Fibroblast of lung (primary cell): Measurements from ENCODE around the gene TPD52L3. TPM values are rescaled to one million over a fixed set of nuclear protein-coding genes. Genes with fewer than 3 reads are reported as not detected.

ENCODE experiments used
- DNase-seq, 2 donors: peaks; one replicate each; pipeline versions ENCODE4 v3.0.0 to v3.0.0-alpha.2; 2010; ENCODE audit warnings: low read depth in 2 of 2
- H2AFZ ChIP-seq: 2 replicates; pipeline ENCODE4 v1.5.1; 2012; ENCODE audit warnings: low read length, control low read depth, inconsistent platforms
- H3K27ac ChIP-seq: 2 replicates; pipeline ENCODE4 v1.5.1; 2011; ENCODE audit warnings: low read length, control low read depth; ENCODE audit not compliant: insufficient read depth
- H3K27me3 ChIP-seq: 2 replicates; pipeline ENCODE4 v1.5.1; 2011; ENCODE audit warnings: mild to moderate bottlenecking, low read length; ENCODE audit not compliant: control insufficient read depth, insufficient read depth
- H3K36me3 ChIP-seq: 2 replicates; pipeline ENCODE4 v1.5.1; 2011; ENCODE audit warnings: low read length; ENCODE audit not compliant: control insufficient read depth, insufficient read depth
- H3K4me1 ChIP-seq: 2 replicates; pipeline ENCODE4 v1.5.1; 2011; ENCODE audit warnings: low read length; ENCODE audit not compliant: control insufficient read depth, insufficient read depth; ENCODE audit errors: extremely low read depth
- H3K4me2 ChIP-seq: 2 replicates; pipeline ENCODE4 v1.5.1; 2011; ENCODE audit warnings: low read length, control low read depth; ENCODE audit not compliant: insufficient read depth; ENCODE audit errors: extremely low read depth
- H3K4me3 ChIP-seq, 4 experiments: fragments of 200-600 bp in 1 of 4; sonication (generic) in 1 of 4; replicated peaks in 1 of 4; 2 replicates each; pipeline ENCODE4 v1.5.1; 2011 to 2016; ENCODE audit warnings: low read length in 4 of 4, low read depth in 3 of 4, mild to moderate bottlenecking in 3 of 4, control low read depth in 2 of 4, inconsistent platforms in 1 of 4, mixed read lengths in 1 of 4; ENCODE audit not compliant: insufficient read depth in 1 of 4; ENCODE audit errors: control extremely low read depth in 1 of 4
- H3K79me2 ChIP-seq: 2 replicates; pipeline ENCODE4 v1.5.1; 2012; ENCODE audit warnings: mild to moderate bottlenecking, low read length, inconsistent platforms; ENCODE audit not compliant: control insufficient read depth, insufficient read depth
- H3K9ac ChIP-seq: 2 replicates; pipeline ENCODE4 v1.5.1; 2011; ENCODE audit warnings: mild to moderate bottlenecking, low read length, control low read depth; ENCODE audit not compliant: insufficient read depth
- H3K9me3 ChIP-seq: 2 replicates; pipeline ENCODE4 v1.5.1; 2012; ENCODE audit warnings: low read depth, low read length; ENCODE audit not compliant: control insufficient read depth, insufficient read depth
- H4K20me1 ChIP-seq: 2 replicates; pipeline ENCODE4 v1.5.1; 2011; ENCODE audit warnings: low read length; ENCODE audit not compliant: control insufficient read depth, insufficient read depth; ENCODE audit errors: extremely low read depth
- CTCF ChIP-seq, 2 donors: IDR thresholded peaks in 1 of 2; conservative IDR thresholded peaks in 1 of 2; 1 replicate in 1 of 2; 2 replicates in 1 of 2; pipeline ENCODE4 v1.5.1; 2011 to 2012; ENCODE audit warnings: low read length in 2 of 2, control low read depth in 1 of 2, inconsistent platforms in 1 of 2, low read depth in 1 of 2, mild to moderate bottlenecking in 1 of 2
- EZH2 ChIP-seq: IDR thresholded peaks from 2 replicates; pipeline ENCODE4 v1.5.1; 2012; ENCODE audit warnings: low read length, control low read depth, mild to moderate bottlenecking; ENCODE audit errors: missing control alignments
- polyA minus RNA-seq: library from RNA; depleted of rRNA, polyadenylated mRNA; stranded (reverse); fragments of >200 nt; gene quantifications from 2 replicates; pipeline ENCODE4 v1.2.3, GENCODE V29; 2011; ENCODE audit warnings: low replicate concordance
- polyA plus RNA-seq, 2 donors: library from polyadenylated mRNA; depleted of rRNA in 1 of 2; stranded (reverse) in 1 of 2; unstranded in 1 of 2; fragments of >200 nt; gene quantifications; 2 replicates each; pipeline ENCODE4 v1.2.1, GENCODE V29; 2011 to 2012; ENCODE audit warnings: missing spikeins in 1 of 2
- total RNA-seq: library from RNA; depleted of rRNA; stranded (reverse); fragments of >200 nt; gene quantifications from 2 replicates; pipeline ENCODE4 v1.2.1, GENCODE V29; 2014

Gene TPD52L3
- total RNA-seq (not detected in 2 replicates), polyA plus RNA-seq (not detected in 2 replicates), polyA minus RNA-seq (not detected in 2 replicates)
- polyA plus RNA-seq (2012) = not detected in 2 replicates

- H3K27me3 ChIP-seq = peaks cover 2% of the 10 kb centered on the region
- H4K20me1 ChIP-seq = no peaks in the 10 kb centered on the region
- no peaks in the 10 kb centered on the region for H3K9me3 ChIP-seq
- no peak within 1 kb of the TSS for H3K9ac ChIP-seq
- H3K36me3 ChIP-seq = no peaks in the 10 kb centered on the region
- H3K27ac ChIP-seq = no peak within 1 kb of the TSS
- H3K4me3 ChIP-seq = no peak within 1 kb of the TSS
- H2AFZ ChIP-seq = no peak within 1 kb of the TSS
- no peaks in the 10 kb centered on the region for H3K79me2 ChIP-seq
- H3K4me2 ChIP-seq = no peak within 1 kb of the TSS
- H3K4me1 ChIP-seq = no peaks in the 10 kb centered on the region
- TF ChIP-seq CTCF (conservative IDR thresholded peaks at IDR 0.05 in 1 of 2, IDR thresholded peaks at IDR 0.05 in 1 of 2; ENCODE audit: low read depth in 1 of 2, low read length in 2 of 2) (no peak), EZH2 (no peak)
- no peak for DNase-seq
Measured at GRCh38 chr9:6328103-6328502, at the start of gene TPD52L3. TPD52L3 (plus strand) TSS chr9:6328375; CDS start chr9:6328596, 221 bp downstream.

- Histone ChIP-seq H4K20me1 (no peaks in the 10 kb centered on the region), H3K79me2 (no peaks in the 10 kb centered on the region), H3K9ac (no peak overlapping the region), H3K4me2 (no peak overlapping the region), H3K27ac (no peak overlapping the region), H3K27me3 (no peaks in the 10 kb centered on the region), H2AFZ (no peak overlapping the region), H3K9me3 (no peaks in the 10 kb centered on the region), H3K4me1 (no peaks in the 10 kb centered on the region), H3K36me3 (no peaks in the 10 kb centered on the region), H3K4me3 (no peak overlapping the region)
- DNase-seq = no peak
- no peak for TF ChIP-seq EZH2
- TF ChIP-seq CTCF (conservative IDR thresholded peaks at IDR 0.05 in 1 of 2, IDR thresholded peaks at IDR 0.05 in 1 of 2; ENCODE audit: low read depth in 1 of 2, low read length in 2 of 2) = no peak
Measured at GRCh38 chr9:6301858-6302257, 26.3 kb upstream of the TPD52L3 start.

- no peak overlapping the region for H3K4me3 ChIP-seq
- no peaks in the 10 kb centered on the region for H3K27me3 ChIP-seq
- no peak for TF ChIP-seq CTCF (conservative IDR thresholded peaks at IDR 0.05 in 1 of 2, IDR thresholded peaks at IDR 0.05 in 1 of 2; ENCODE audit: low read depth in 1 of 2, low read length in 2 of 2)
- no peak for TF ChIP-seq EZH2
- no peak overlapping the region for H2AFZ ChIP-seq
- no peaks in the 10 kb centered on the region for H3K4me1 ChIP-seq
- no peaks in the 10 kb centered on the region for H3K79me2 ChIP-seq
- no peak overlapping the region for H3K4me2 ChIP-seq
- no peaks in the 10 kb centered on the region for H4K20me1 ChIP-seq
- no peak overlapping the region for H3K27ac ChIP-seq
- H3K9me3 ChIP-seq = no peaks in the 10 kb centered on the region
- no peaks in the 10 kb centered on the region for H3K36me3 ChIP-seq
- peak in 1 of 2 donors; percentile 2 for DNase-seq
- H3K9ac ChIP-seq = no peak overlapping the region
Measured at GRCh38 chr9:6302417-6302816, 25.8 kb upstream of the TPD52L3 start.
